ENCODE data around the gene LAMA5. TPM values are rescaled to one million over a fixed set of nuclear protein-coding genes. Genes with fewer than 3 reads are reported as not detected.

Gene LAMA5
- total RNA-seq, 1 experiment from 2014 or later = 266 TPM

DNA sequence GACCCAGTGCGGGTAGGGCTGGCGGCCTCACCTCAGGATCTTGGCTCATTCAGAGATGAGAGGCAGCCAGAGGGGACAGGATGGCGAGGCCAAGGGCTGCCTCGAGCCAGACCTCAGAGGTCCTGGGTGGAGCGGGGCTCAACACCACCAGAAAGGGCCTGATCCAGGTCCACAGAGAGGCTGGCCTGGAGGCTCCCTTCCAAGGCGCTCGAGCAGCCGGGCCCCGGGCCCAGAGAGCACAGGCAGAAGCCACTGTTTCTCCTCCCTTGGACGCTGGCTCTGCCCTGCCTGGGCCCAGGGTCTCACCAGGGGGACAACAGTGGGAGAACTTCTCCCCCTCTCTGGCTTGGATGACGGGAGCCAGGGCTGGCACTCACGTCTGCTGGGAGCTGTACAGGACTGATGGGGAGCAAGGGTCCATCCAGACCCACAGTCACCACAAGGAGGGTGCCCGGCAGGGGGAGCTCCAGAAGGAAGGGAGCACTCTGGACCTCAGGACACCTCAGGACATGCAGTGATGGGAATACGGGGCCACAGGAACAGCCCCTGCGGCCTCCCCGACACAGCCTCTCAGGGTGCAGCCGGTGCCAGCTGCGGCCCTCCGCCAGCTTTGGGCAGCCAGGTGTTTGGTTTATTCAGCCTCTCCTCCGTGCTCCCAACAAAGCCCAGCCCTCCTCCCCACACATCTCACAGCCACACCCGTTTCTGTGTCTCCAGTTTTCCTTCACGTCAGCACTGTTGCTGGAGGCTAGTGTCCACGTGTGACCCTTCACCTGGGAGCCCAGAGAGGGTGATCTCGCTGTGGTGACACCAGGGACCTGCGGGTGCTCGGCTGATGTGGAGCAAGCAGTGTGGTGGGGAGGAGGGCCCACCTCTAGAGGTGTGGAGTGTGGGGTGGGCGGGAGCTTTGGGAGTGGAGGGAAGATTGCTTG, 28.5 kb upstream of the LAMA5 start:
- no peaks in the 10 kb centered on the region for H3K27me3 Mint-ChIP-seq (ENCODE audit: insufficient read depth, unreplicated experiment)
- no peak overlapping the region for H3K4me3 Mint-ChIP-seq (ENCODE audit: unreplicated experiment)
- H3K36me3 Mint-ChIP-seq (ENCODE audit: insufficient read depth, unreplicated experiment) = peaks cover 35% of the 10 kb centered on the region
- H3K9me3 Mint-ChIP-seq (ENCODE audit: unreplicated experiment) = peaks cover 8% of the 10 kb centered on the region
- intact Hi-C loops (cut with micrococcal nuclease) = no loop called here
- peak; percentile 55 for DNase-seq (ENCODE audit: unreplicated experiment)
- BruUV-seq (replicated peaks) = no TSS peak
- CTCF ChIA-PET = interaction anchor here (0.6 to 1.4 kb wide), 5 partner anchors 25 to 413 kb away, joined by 3 to 5 read pairs (median 3); no protein-coding TSS in a partner anchor
- POLR2A ChIA-PET = interaction anchor here (1.5 kb wide), 1 partner anchor 10 kb away, joined by 5 read pairs; no protein-coding TSS in a partner anchor
- H3K4me1 Mint-ChIP-seq (ENCODE audit: insufficient read depth, unreplicated experiment) = no peaks in the 10 kb centered on the region
- no peak overlapping the region for H3K27ac Mint-ChIP-seq (ENCODE audit: low read depth, unreplicated experiment)
- TF ChIP-seq, protein P1, sequence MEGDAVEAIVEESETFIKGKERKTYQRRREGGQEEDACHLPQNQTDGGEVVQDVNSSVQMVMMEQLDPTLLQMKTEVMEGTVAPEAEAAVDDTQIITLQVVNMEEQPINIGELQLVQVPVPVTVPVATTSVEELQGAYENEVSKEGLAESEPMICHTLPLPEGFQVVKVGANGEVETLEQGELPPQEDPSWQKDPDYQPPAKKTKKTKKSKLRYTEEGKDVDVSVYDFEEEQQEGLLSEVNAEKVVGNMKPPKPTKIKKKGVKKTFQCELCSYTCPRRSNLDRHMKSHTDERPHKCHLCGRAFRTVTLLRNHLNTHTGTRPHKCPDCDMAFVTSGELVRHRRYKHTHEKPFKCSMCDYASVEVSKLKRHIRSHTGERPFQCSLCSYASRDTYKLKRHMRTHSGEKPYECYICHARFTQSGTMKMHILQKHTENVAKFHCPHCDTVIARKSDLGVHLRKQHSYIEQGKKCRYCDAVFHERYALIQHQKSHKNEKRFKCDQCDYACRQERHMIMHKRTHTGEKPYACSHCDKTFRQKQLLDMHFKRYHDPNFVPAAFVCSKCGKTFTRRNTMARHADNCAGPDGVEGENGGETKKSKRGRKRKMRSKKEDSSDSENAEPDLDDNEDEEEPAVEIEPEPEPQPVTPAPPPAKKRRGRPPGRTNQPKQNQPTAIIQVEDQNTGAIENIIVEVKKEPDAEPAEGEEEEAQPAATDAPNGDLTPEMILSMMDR (IDR thresholded peaks at IDR 0.05; ENCODE audit: unreplicated experiment) = peak; percentile 52

- CTCF ChIA-PET = interaction anchor here (0.6 to 0.9 kb wide), 2 partner anchors 15 to 224 kb away, joined by 3 to 4 read pairs; no protein-coding TSS in a partner anchor
Observed at GRCh38 chr20:62394248-62395245, 27.4 kb upstream of the LAMA5 start.

DNA sequence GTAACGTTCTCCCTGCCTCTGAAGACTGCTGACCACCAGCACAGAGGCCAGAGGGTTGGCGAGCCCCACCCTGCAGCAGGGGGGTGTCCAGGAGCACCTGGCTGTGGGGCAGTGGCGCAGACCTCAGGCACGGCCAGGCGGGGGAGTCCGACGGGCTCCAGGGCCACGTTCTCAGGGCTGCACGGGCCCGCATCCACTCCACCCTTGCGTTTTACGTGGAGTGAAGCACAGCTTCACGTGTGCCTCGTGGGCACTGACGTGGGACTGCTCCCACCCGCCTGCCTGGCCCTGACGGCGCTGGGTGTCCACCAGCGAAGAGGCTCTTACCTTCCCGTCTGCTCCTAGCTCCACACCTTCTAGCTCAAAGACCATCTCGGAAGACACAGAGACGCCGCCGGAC, 26.7 kb upstream of the LAMA5 start:
- CTCF ChIA-PET = no interaction called here
- H3K36me3 Mint-ChIP-seq (ENCODE audit: insufficient read depth, unreplicated experiment) = peaks cover 50% of the 10 kb centered on the region
- no peak overlapping the region for H3K27ac Mint-ChIP-seq (ENCODE audit: low read depth, unreplicated experiment)

More at GRCh38 chr20:62394248-62395245, 27.4 kb upstream of the LAMA5 start:
- intact Hi-C loops (cut with micrococcal nuclease) = no loop called here
- POLR2A ChIA-PET = interaction anchor here (0.6 to 1.2 kb wide), 3 partner anchors 29 to 206 kb away, joined by 3 to 4 read pairs (median 3); partner anchors contain the start of gene ADRM1
- BruUV-seq (replicated peaks) = no TSS peak
- no peaks in the 10 kb centered on the region for H3K27me3 Mint-ChIP-seq (ENCODE audit: insufficient read depth, unreplicated experiment)
- H3K27ac Mint-ChIP-seq (ENCODE audit: low read depth, unreplicated experiment) = no peak overlapping the region
- DNase-seq (ENCODE audit: unreplicated experiment) = no peak
- peaks cover 8% of the 10 kb centered on the region for H3K9me3 Mint-ChIP-seq (ENCODE audit: unreplicated experiment)
- H3K4me1 Mint-ChIP-seq (ENCODE audit: insufficient read depth, unreplicated experiment) = no peaks in the 10 kb centered on the region
- H3K36me3 Mint-ChIP-seq (ENCODE audit: insufficient read depth, unreplicated experiment) = peaks cover 44% of the 10 kb centered on the region
- TF ChIP-seq, protein P1 (IDR thresholded peaks at IDR 0.05; ENCODE audit: unreplicated experiment) = no peak
- no peak overlapping the region for H3K4me3 Mint-ChIP-seq (ENCODE audit: unreplicated experiment)

More for the DNA sequence above, 26.7 kb upstream of the LAMA5 start:
- H3K4me3 Mint-ChIP-seq (ENCODE audit: unreplicated experiment) = no peak overlapping the region
- DNase-seq (ENCODE audit: unreplicated experiment) = no peak
- no TSS peak for BruUV-seq (replicated peaks)
- peaks cover 8% of the 10 kb centered on the region for H3K9me3 Mint-ChIP-seq (ENCODE audit: unreplicated experiment)
- H3K4me1 Mint-ChIP-seq (ENCODE audit: insufficient read depth, unreplicated experiment) = no peaks in the 10 kb centered on the region
- intact Hi-C loops (cut with micrococcal nuclease) = no loop called here
- POLR2A ChIA-PET = interaction anchor here (1.2 kb wide), 1 partner anchor 91 kb away, joined by 4 read pairs; the partner anchor contains the start of gene ADRM1
- TF ChIP-seq, protein P1 (IDR thresholded peaks at IDR 0.05; ENCODE audit: unreplicated experiment) = no peak
- no peaks in the 10 kb centered on the region for H3K27me3 Mint-ChIP-seq (ENCODE audit: insufficient read depth, unreplicated experiment)
